Stimulated activated naive CD4-positive, alpha-beta T cell (primary cell): Measurements from ENCODE around the gene PTPRN2.
"Not testable (repeated sequence)": the region's sequence is repeated elsewhere in the genome, so short reads cannot be mapped to it uniquely, and the experiment has no call there.

Source experiments
- DNase-seq, 6 experiments: peaks; one replicate each; lab custom pipeline; 2025; lab: John Stamatoyannopoulos, UW

PTPRN2 gene

GRCh38 chr7:157577796-157578339, 1009.8 kb downstream of the PTPRN2 start:
- DNase-seq: no peak

GRCh38 chr7:157577061-157577460, 1010.6 kb downstream of the PTPRN2 start:
- no peak for DNase-seq

- DNase-seq: peak; percentile 8 to 70 (median 60)
Observed at GRCh38 chr7:157576415-157576814, 1011.2 kb downstream of the PTPRN2 start.

- no peak for DNase-seq
Observed at GRCh38 chr7:157575777-157576176, 1011.8 kb downstream of the PTPRN2 start.

- no peak for DNase-seq
Observed at GRCh38 chr7:157574914-157575586, 1012.6 kb downstream of the PTPRN2 start.

GRCh38 chr7:157574120-157574825, 1013.4 kb downstream of the PTPRN2 start:
- DNase-seq: no peak

GRCh38 chr7:157573244-157573643, 1014.4 kb downstream of the PTPRN2 start:
- DNase-seq: no peak

GRCh38 chr7:157572622-157573021, 1015.0 kb downstream of the PTPRN2 start:
- no peak for DNase-seq

- no peak for DNase-seq
Observed at GRCh38 chr7:157570531-157571200, 1017.0 kb downstream of the PTPRN2 start.

- no peak for DNase-seq
Observed at GRCh38 chr7:157569967-157570366, 1017.7 kb downstream of the PTPRN2 start.

- peak; percentile 27 to 69 (median 58) for DNase-seq
Observed at GRCh38 chr7:157568770-157569584, 1018.6 kb downstream of the PTPRN2 start.

GRCh38 chr7:157568106-157568769, 1019.4 kb downstream of the PTPRN2 start:
- DNase-seq: no peak

GRCh38 chr7:157567666-157568065, 1020.0 kb downstream of the PTPRN2 start:
- DNase-seq: no peak

- DNase-seq: no peak
Observed at GRCh38 chr7:157566631-157567006, 1021.0 kb downstream of the PTPRN2 start.

GRCh38 chr7:157565981-157566630, 1021.5 kb downstream of the PTPRN2 start:
- no peak for DNase-seq

GRCh38 chr7:157565201-157565626, 1022.4 kb downstream of the PTPRN2 start:
- no peak for DNase-seq

GRCh38 chr7:157564517-157565177, 1023.0 kb downstream of the PTPRN2 start:
- DNase-seq: no peak

- DNase-seq: not testable (repeated sequence)
Observed at GRCh38 chr7:157563467-157564135, 1024.0 kb downstream of the PTPRN2 start.

- DNase-seq: not testable (repeated sequence)
Observed at GRCh38 chr7:157562522-157563398, 1024.9 kb downstream of the PTPRN2 start.
